T-helper 22 cell (primary cell): ENCODE measurements around the gene DLEC1.

Source experiments
- DNase-seq: peaks from one replicate; pipeline ENCODE4 v3.0.0-alpha.2; 2020; ENCODE audit warnings: low read depth

Gene DLEC1

GRCh38 chr3:38136777-38137614 is 98.0 kb downstream of the DLEC1 start, which contains the start of gene ACAA1:
Gene ACAA1, minus strand, starts transcription at chr3:38137127. Its CDS starts 92 bp downstream, at chr3:38137035.
- peak; percentile 97 for DNase-seq

GRCh38 chr3:38137615-38138348 is 98.8 kb downstream of the DLEC1 start:
- DNase-seq: no peak

- DNase-seq: peak; percentile 69
Measured at GRCh38 chr3:38138349-38139190, 99.6 kb downstream of the DLEC1 start, which contains the start of gene MYD88. Gene MYD88, plus strand, starts transcription at chr3:38138661. Its CDS starts 40 bp downstream, at chr3:38138701.

- no peak for DNase-seq
Measured at GRCh38 chr3:38139191-38139590, 100.2 kb downstream of the DLEC1 start.

GRCh38 chr3:38139652-38140051 is 100.6 kb downstream of the DLEC1 start:
- no peak for DNase-seq

GRCh38 chr3:38140326-38141172 is 101.5 kb downstream of the DLEC1 start:
- DNase-seq: no peak

- DNase-seq: no peak
Measured at GRCh38 chr3:38141173-38141951, 102.4 kb downstream of the DLEC1 start.

GRCh38 chr3:38141952-38142273 is 102.9 kb downstream of the DLEC1 start:
- no peak for DNase-seq

- no peak for DNase-seq
Measured at GRCh38 chr3:38142959-38143358, 104.0 kb downstream of the DLEC1 start.

- no peak for DNase-seq
Measured at GRCh38 chr3:38143511-38143910, 104.5 kb downstream of the DLEC1 start.

GRCh38 chr3:38146504-38146903 is 107.5 kb downstream of the DLEC1 start:
- DNase-seq: no peak

GRCh38 chr3:38147421-38147820 is 108.4 kb downstream of the DLEC1 start:
- no peak for DNase-seq

- DNase-seq: no peak
Measured at GRCh38 chr3:38148311-38148882, 109.4 kb downstream of the DLEC1 start.

- no peak for DNase-seq
Measured at GRCh38 chr3:38149708-38150107, 110.7 kb downstream of the DLEC1 start.

- no peak for DNase-seq
Measured at GRCh38 chr3:38150780-38151528, 111.9 kb downstream of the DLEC1 start.

GRCh38 chr3:38151667-38152265 is 112.8 kb downstream of the DLEC1 start:
- DNase-seq: no peak

- DNase-seq: no peak
Measured at GRCh38 chr3:38152609-38153008, 113.6 kb downstream of the DLEC1 start.

GRCh38 chr3:38153221-38153620 is 114.2 kb downstream of the DLEC1 start:
- DNase-seq: no peak

- DNase-seq: no peak
Measured at GRCh38 chr3:38154033-38154494, 115.1 kb downstream of the DLEC1 start.
